Calu3 (cell line): ENCODE measurements around the gene ZNF536. TPM values are rescaled to one million over a fixed set of nuclear protein-coding genes. Genes with fewer than 3 reads are reported as not detected.

ENCODE experiments used
- BruUV-seq: library from RNA; stranded (reverse); fragments of 400-500 nt; replicated peaks from 2 replicates; lab custom pipeline; 2021; lab: Mats Ljungman, UMichigan
- CTCF ChIA-PET: fragments of 300-600 bp; sonication (Branson Sonifier 250); formaldehyde crosslinking; loops from one replicate; lab custom pipeline; 2022; ENCODE audit warnings: antibody characterized with exemption; lab: Charles Lee
- DNase-seq: peaks from one replicate; pipeline ENCODE4 v3.0.0; 2022
- H3K27ac Mint-ChIP-seq: one replicate; pipeline ENCODE4 v1.8.0; 2022; ENCODE audit warnings: mixed read lengths; ENCODE audit not compliant: unreplicated experiment
- H3K27me3 Mint-ChIP-seq: one replicate; pipeline ENCODE4 v1.8.0; 2022; ENCODE audit warnings: mixed read lengths; ENCODE audit not compliant: unreplicated experiment
- H3K36me3 Mint-ChIP-seq: one replicate; pipeline ENCODE4 v1.8.0; 2022; ENCODE audit warnings: mild to moderate bottlenecking, moderate library complexity, mixed read lengths; ENCODE audit not compliant: insufficient read depth, unreplicated experiment
- H3K4me1 Mint-ChIP-seq: one replicate; pipeline ENCODE4 v1.8.0; 2022; ENCODE audit warnings: mild to moderate bottlenecking, low read depth, mixed read lengths; ENCODE audit not compliant: unreplicated experiment
- H3K4me3 Mint-ChIP-seq: one replicate; pipeline ENCODE4 v1.8.0; 2022; ENCODE audit warnings: mild to moderate bottlenecking, low read depth, moderate library complexity, mixed read lengths; ENCODE audit not compliant: unreplicated experiment
- H3K9me3 Mint-ChIP-seq: one replicate; pipeline ENCODE4 v1.8.0; 2022; ENCODE audit warnings: low read depth, mixed read lengths; ENCODE audit not compliant: unreplicated experiment
- intact Hi-C: fragments of 100-400 bp; cut with micrococcal nuclease; formaldehyde crosslinking; loops from one replicate; pipeline ENCODE4 v1.10.0; 2022; ENCODE audit not compliant: unreplicated experiment
- total RNA-seq: library from RNA; stranded (reverse); gene quantifications from 2 replicates; pipeline ENCODE4 v1.2.3, GENCODE V29; 2022
- TF ChIP-seq, protein P1 (sequence below): fragments of 200-600 bp; IDR thresholded peaks from one replicate; pipeline ENCODE4 v1.8.0; 2022; ENCODE audit warnings: antibody characterized with exemption; ENCODE audit not compliant: unreplicated experiment

Gene ZNF536
- total RNA-seq, 1 experiment from 2014 or later = not detected

DNA sequence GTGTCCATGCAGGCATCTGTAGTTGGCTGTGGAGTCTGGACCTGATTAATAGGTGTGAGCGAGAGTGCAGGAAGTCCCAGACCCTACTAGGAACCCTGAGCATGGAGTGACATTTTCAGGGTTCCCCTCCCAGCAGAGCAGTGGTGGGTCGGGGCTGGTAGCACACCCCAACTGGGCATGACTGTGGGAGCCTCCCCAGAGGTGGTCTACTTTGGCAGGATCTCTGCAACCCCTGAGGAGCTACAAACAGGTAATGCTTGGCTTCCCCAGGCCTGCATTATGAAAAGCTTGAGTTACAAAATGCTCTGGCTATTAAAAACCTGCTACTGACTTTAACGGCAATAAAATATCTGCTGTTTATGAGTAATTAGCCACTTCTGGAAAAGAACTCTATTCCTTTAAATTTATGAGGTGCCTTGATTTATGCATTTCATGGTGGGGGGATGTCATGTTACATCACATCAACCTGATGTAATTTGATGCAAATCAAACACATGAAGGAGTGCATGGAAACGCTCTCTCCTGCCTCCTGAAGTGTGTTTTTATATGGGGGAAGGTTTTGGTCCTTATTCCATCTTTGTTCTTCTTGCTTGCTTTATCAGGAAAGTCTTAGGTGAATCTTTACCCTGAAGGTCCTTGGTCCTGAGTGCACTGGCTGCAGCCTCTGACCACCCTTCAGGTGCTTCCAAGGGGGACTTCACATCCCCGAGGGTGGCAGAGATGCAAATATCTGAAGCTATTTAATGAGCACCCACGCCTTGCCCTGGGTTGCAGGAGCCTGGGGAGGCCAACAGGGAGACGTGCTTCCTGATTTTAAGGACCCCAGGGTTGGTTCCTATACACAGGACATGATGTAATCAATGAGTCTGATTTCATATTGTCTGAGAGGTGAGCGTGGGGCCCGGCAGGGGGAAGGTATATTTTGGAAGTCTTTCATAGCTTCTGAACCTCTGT, 54.0 kb downstream of the ZNF536 start:
- Mint-ChIP-seq H3K27me3 (no peaks in the 10 kb centered on the region), H3K4me3 (no peak overlapping the region), H3K27ac (no peak overlapping the region), H3K9me3 (peaks cover 13% of the 10 kb centered on the region), H3K4me1 (no peaks in the 10 kb centered on the region), H3K36me3 (no peaks in the 10 kb centered on the region)
- BruUV-seq = no TSS peak
- intact Hi-C loops = no loop called here
- DNase-seq = no peak
- TF ChIP-seq, protein P1, sequence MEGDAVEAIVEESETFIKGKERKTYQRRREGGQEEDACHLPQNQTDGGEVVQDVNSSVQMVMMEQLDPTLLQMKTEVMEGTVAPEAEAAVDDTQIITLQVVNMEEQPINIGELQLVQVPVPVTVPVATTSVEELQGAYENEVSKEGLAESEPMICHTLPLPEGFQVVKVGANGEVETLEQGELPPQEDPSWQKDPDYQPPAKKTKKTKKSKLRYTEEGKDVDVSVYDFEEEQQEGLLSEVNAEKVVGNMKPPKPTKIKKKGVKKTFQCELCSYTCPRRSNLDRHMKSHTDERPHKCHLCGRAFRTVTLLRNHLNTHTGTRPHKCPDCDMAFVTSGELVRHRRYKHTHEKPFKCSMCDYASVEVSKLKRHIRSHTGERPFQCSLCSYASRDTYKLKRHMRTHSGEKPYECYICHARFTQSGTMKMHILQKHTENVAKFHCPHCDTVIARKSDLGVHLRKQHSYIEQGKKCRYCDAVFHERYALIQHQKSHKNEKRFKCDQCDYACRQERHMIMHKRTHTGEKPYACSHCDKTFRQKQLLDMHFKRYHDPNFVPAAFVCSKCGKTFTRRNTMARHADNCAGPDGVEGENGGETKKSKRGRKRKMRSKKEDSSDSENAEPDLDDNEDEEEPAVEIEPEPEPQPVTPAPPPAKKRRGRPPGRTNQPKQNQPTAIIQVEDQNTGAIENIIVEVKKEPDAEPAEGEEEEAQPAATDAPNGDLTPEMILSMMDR = no peak
- CTCF ChIA-PET = interaction anchor here (0.8 kb wide), 1 partner anchor 68 kb away, joined by 3 read pairs; no protein-coding TSS in a partner anchor

DNA sequence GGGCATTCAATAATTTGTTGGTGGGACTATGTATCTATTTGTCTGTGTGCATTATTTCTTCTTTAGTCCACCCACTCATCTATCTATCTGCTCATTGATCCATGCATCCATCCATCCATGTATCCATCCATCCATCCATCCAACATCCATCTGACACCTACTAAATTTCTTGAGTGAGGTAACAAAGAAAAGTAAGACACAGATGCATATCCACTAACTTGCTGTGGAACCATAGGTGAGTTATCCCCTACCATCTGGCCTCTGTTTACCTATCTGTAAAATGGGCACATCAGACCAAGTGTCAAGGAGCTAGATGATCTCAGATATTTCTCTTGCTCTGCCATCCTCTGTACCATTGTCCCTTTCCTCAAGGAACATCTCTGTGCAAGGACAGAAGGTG, 54.7 kb downstream of the ZNF536 start:
- no peak for DNase-seq
- Mint-ChIP-seq H3K27me3 (no peaks in the 10 kb centered on the region), H3K27ac (no peak overlapping the region), H3K36me3 (no peaks in the 10 kb centered on the region), H3K4me1 (no peaks in the 10 kb centered on the region), H3K9me3 (peaks cover 13% of the 10 kb centered on the region), H3K4me3 (no peak overlapping the region)
- CTCF ChIA-PET = interaction anchor here (0.8 kb wide), 1 partner anchor 68 kb away, joined by 3 read pairs; no protein-coding TSS in a partner anchor
- intact Hi-C loops = no loop called here
- TF ChIP-seq, protein P1 = no peak
- no TSS peak for BruUV-seq

DNA sequence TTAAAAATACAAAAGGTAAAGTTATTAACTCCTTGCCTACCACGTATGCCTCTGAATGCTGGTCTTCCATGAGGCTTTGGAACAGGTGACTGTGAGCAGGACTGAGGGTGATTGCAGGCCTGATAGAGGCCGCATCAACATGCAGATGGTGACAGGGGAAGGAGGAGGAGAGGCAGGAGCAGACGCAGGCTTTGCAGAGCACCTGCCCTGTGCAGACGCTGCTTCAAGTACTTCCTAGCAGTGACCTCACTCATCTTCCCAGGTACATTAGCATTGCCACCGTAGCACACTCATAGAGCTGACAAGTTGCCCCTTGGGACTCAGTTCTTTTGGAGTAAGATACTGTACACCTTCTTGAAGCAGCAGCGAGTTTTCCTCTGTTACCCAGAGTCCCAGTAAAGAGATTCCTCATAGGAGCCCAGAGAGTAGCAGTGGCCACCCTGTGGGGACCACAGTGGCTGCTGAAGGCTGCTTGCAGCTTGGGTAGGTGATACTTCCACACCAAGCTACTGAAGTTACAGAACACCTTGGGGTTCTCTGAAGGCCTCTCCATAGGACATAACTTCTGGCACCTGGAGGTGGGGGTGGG, 56.0 kb downstream of the ZNF536 start:
- Mint-ChIP-seq H3K27me3 (no peaks in the 10 kb centered on the region), H3K36me3 (no peaks in the 10 kb centered on the region), H3K27ac (no peak overlapping the region), H3K4me3 (no peak overlapping the region), H3K4me1 (no peaks in the 10 kb centered on the region), H3K9me3 (peaks cover 8% of the 10 kb centered on the region)
- BruUV-seq = no TSS peak
- CTCF ChIA-PET = no interaction called here
- TF ChIP-seq, protein P1 = no peak
- DNase-seq = no peak
- intact Hi-C loops = no loop called here

DNA sequence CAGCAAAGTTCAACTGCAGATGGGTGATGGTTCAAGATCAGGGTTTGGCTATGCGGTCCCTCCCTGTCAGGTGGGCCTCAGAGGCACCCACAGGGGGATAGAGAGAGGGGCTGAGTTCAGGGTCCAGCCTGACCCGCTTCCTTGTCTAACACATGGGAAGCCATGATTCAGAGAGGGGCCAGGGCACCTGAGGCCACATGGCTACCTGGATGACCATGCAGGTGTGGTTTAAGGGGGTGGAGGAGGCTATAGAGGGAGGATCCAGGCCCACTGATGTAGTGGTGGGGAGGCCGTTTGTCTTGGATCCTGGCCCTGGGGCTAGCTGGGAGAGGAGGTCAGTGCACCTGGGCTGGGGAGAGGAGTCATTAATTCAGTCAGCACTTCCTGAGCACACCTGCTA, 56.7 kb downstream of the ZNF536 start:
- H3K4me1 Mint-ChIP-seq = no peaks in the 10 kb centered on the region
- H3K36me3 Mint-ChIP-seq = no peaks in the 10 kb centered on the region
- peaks cover 8% of the 10 kb centered on the region for H3K9me3 Mint-ChIP-seq
- no peak overlapping the region for H3K27ac Mint-ChIP-seq
- intact Hi-C loops = no loop called here
- DNase-seq = no peak
- no peak overlapping the region for H3K4me3 Mint-ChIP-seq
- BruUV-seq = no TSS peak
- TF ChIP-seq, protein P1 = no peak
- H3K27me3 Mint-ChIP-seq = no peaks in the 10 kb centered on the region
- CTCF ChIA-PET = no interaction called here
